ENCODE results near the gene GTF3C6. TPM values are rescaled to one million over a fixed set of nuclear protein-coding genes. Genes with fewer than 3 reads are reported as not detected.

The GTF3C6 gene
- total RNA-seq, 6 donors from 2014 or later: 16.0 to 55.2 (median 41.8) TPM

GRCh38 chr6:110949679-110950285 is 8.7 kb upstream of the GTF3C6 start:
- WGBS, 2 donors: 38 to 47% methylated on average over 8 of the region's 8 CpGs
- DNase-seq (no peak), ATAC-seq (ENCODE audit: low FRiP score in 2 of 2) (no peak)
- Histone ChIP-seq H3K4me3 (no peak overlapping the region), H3K36me3 (no peaks in the 10 kb centered on the region), H3K4me1 (peaks cover 0 to 4% (median 0%) of the 10 kb centered on the region in 4 donors), H3K27me3 (no peaks in the 10 kb centered on the region), H3K9me3 (no peaks in the 10 kb centered on the region), H3K27ac (no peak overlapping the region)
- TF ChIP-seq CTCF (IDR thresholded peaks at IDR 0.05) (peak in 5 of 6 experiments; percentile 33 to 51 (median 36)), POLR2A (IDR thresholded peaks at IDR 0.05) (no peak), EP300 (IDR thresholded peaks at IDR 0.05) (no peak), POLR2AphosphoS5 (IDR thresholded peaks at IDR 0.05) (no peak)

GRCh38 chr6:110950440-110950839 is 8.1 kb upstream of the GTF3C6 start:
- Histone ChIP-seq H3K27me3 (no peaks in the 10 kb centered on the region), H3K4me1 (peaks cover 0 to 4% (median 0%) of the 10 kb centered on the region in 4 donors), H3K36me3 (no peaks in the 10 kb centered on the region), H3K9me3 (no peaks in the 10 kb centered on the region), H3K4me3 (no peak overlapping the region), H3K27ac (no peak overlapping the region)
- no peak for ATAC-seq (ENCODE audit: low FRiP score in 2 of 2)
- no peak for TF ChIP-seq POLR2A (IDR thresholded peaks at IDR 0.05)
- TF ChIP-seq EP300 (IDR thresholded peaks at IDR 0.05): no peak
- TF ChIP-seq CTCF (IDR thresholded peaks at IDR 0.05): no peak
- no peak for TF ChIP-seq POLR2AphosphoS5 (IDR thresholded peaks at IDR 0.05)
- DNase-seq: no peak

- no peak for ATAC-seq (ENCODE audit: low FRiP score in 2 of 2)
- 61 to 74% methylated on average over 1 of the region's 1 CpG for WGBS, 2 donors
- Histone ChIP-seq H3K9me3 (no peaks in the 10 kb centered on the region), H3K36me3 (no peaks in the 10 kb centered on the region), H3K4me3 (no peak overlapping the region), H3K4me1 (peaks cover 0 to 4% (median 0%) of the 10 kb centered on the region in 4 donors), H3K27ac (no peak overlapping the region), H3K27me3 (no peaks in the 10 kb centered on the region)
- TF ChIP-seq POLR2AphosphoS5 (IDR thresholded peaks at IDR 0.05) (no peak), POLR2A (IDR thresholded peaks at IDR 0.05) (no peak), EP300 (IDR thresholded peaks at IDR 0.05) (no peak), CTCF (IDR thresholded peaks at IDR 0.05) (no peak)
- no peak for DNase-seq
Observed at GRCh38 chr6:110951008-110951407, 7.5 kb upstream of the GTF3C6 start.

- no peak for TF ChIP-seq CTCF (IDR thresholded peaks at IDR 0.05)
- no peak for TF ChIP-seq EP300 (IDR thresholded peaks at IDR 0.05)
- no peak for TF ChIP-seq POLR2A (IDR thresholded peaks at IDR 0.05)
- no peak for TF ChIP-seq POLR2AphosphoS5 (IDR thresholded peaks at IDR 0.05)
- H3K4me3 ChIP-seq: no peak overlapping the region
- no peaks in the 10 kb centered on the region for H3K9me3 ChIP-seq
- ATAC-seq (ENCODE audit: low FRiP score in 2 of 2) (peak in 1 of 2 donors; percentile 72), DNase-seq (no peak)
- no peaks in the 10 kb centered on the region for H3K27me3 ChIP-seq
- H3K36me3 ChIP-seq: no peaks in the 10 kb centered on the region
- H3K27ac ChIP-seq: no peak overlapping the region
- 74 to 80% methylated on average over 8 of the region's 8 CpGs for WGBS, 2 donors
- H3K4me1 ChIP-seq: peaks cover 0 to 4% (median 0%) of the 10 kb centered on the region in 4 donors
Observed at GRCh38 chr6:110951986-110952794, 6.3 kb upstream of the GTF3C6 start.
